Tibial nerve (tissue), 4 donors: ENCODE results near the gene UNC119. TPM values are rescaled to one million over a fixed set of nuclear protein-coding genes. Genes with fewer than 3 reads are reported as not detected.
A peak's percentile ranks its signal among the peaks of the same experiment; 100 is the strongest.
"Not testable (repeated sequence)": the region's sequence is repeated elsewhere in the genome, so short reads cannot be mapped to it uniquely, and the experiment has no call there.

Experiments used
- DNase-seq, 2 donors: peaks; one replicate each; pipeline ENCODE4 v3.0.0-alpha.2; 2019; ENCODE audit warnings: low spot score in 2 of 2
- H3K27ac ChIP-seq, 4 donors: fragments of 200-600 bp; sonication (generic) in 3 of 4; one replicate each; pipeline ENCODE4 v1.5.1; 2017 to 2019; ENCODE audit warnings: mild to moderate bottlenecking in 1 of 4
- H3K27me3 ChIP-seq, 2 donors: fragments of 200-600 bp; sonication (generic) in 1 of 2; one replicate each; pipeline versions ENCODE4 v1.5.1 to v1.6.0; 2017 to 2019
- H3K36me3 ChIP-seq, 3 donors: fragments of 200-600 bp; sonication (generic); one replicate each; pipeline ENCODE4 v1.5.1; 2018 to 2019
- H3K4me1 ChIP-seq, 4 donors: fragments of 200-600 bp; sonication (generic) in 3 of 4; one replicate each; pipeline ENCODE4 v1.5.1; 2017 to 2019
- H3K4me3 ChIP-seq, 4 donors: fragments of 200-600 bp; sonication (generic) in 3 of 4; one replicate each; pipeline ENCODE4 v1.5.1; 2017 to 2019; ENCODE audit warnings: mild to moderate bottlenecking in 1 of 4, moderate library complexity in 1 of 4
- H3K9me3 ChIP-seq, 4 donors: fragments of 200-600 bp; sonication (generic) in 3 of 4; one replicate each; pipeline ENCODE4 v1.5.1; 2017 to 2019
- EP300 ChIP-seq, 2 donors: sonication (generic); formaldehyde crosslinking; IDR thresholded peaks; one replicate each; pipeline ENCODE4 v1.6.1; 2017; ENCODE audit warnings: antibody characterized with exemption in 2 of 2, mild to moderate bottlenecking in 1 of 2
- POLR2A ChIP-seq, 2 donors: fragments of 450-650 bp; IDR thresholded peaks; one replicate each; pipeline ENCODE4 v1.6.1; 2017; ENCODE audit warnings: antibody characterized with exemption in 2 of 2, mild to moderate bottlenecking in 2 of 2, moderate library complexity in 2 of 2
- WGBS, 2 donors: methylation state at CpG; one replicate each; pipeline ENCODE4 v1.1.5; 2018; 5-methylcytosine and 5-hydroxymethylcytosine counted together
- total RNA-seq, 4 donors: library from RNA; depleted of rRNA; stranded (reverse); fragments of >200 nt; gene quantifications; one replicate each; pipeline ENCODE4 v1.1.0, GENCODE V29; 2016
- TF ChIP-seq, protein P1 (sequence below), 5 experiments: fragments of 200-600 bp in 3 of 5; fragments of 450-650 bp in 2 of 5; sonication (generic) in 3 of 5; IDR thresholded peaks; one replicate each; pipeline ENCODE4 v1.5.1; 2016 to 2019; ENCODE audit warnings: antibody characterized with exemption in 5 of 5, mild to moderate bottlenecking in 3 of 5, moderate library complexity in 2 of 5

Gene UNC119
- total RNA-seq, 4 donors from 2014 or later: 20.5 to 30.0 (median 22.4) TPM

DNA sequence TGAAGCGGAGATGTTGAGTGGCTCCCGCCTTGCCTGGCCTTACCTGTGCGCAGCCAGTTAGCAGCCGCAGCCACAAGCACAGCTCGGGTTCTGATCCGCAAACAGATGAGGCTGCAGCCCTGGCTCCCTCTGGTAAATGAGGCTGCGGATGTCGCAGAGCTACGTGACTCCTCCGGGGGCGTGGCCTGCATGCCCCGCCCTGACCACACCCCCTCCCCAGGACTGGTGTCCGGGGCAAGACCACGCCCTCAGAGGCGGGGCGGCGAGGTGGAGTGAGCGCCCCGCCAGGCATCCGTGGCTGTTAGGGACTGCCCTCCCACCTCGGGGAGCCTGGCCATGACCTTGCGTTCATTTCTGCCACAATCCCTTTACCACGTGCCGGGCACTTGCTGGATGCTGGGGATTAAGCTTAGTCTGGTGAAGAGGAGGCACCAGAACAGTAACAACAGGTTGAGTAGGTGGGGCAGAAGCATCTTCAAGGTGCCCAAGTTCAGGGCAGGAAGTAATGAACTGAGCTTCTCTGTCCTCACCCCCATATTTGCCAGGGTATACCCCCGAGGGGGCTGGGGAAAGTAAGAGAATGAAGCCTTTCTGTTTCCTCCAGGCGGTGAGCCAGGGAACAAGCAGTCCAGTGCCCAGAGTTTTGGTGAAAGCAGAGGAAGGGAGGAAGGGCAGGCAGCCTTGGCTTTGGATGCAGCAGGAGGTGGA lies 24.5 kb upstream of the UNC119 start, which contains the start of gene ALDOC:
Gene ALDOC (minus strand): TSS at position 138 of the 708 bp plus-strand sequence. CDS start 1,363 bp downstream, outside the sequence.
- TF ChIP-seq, protein P1, sequence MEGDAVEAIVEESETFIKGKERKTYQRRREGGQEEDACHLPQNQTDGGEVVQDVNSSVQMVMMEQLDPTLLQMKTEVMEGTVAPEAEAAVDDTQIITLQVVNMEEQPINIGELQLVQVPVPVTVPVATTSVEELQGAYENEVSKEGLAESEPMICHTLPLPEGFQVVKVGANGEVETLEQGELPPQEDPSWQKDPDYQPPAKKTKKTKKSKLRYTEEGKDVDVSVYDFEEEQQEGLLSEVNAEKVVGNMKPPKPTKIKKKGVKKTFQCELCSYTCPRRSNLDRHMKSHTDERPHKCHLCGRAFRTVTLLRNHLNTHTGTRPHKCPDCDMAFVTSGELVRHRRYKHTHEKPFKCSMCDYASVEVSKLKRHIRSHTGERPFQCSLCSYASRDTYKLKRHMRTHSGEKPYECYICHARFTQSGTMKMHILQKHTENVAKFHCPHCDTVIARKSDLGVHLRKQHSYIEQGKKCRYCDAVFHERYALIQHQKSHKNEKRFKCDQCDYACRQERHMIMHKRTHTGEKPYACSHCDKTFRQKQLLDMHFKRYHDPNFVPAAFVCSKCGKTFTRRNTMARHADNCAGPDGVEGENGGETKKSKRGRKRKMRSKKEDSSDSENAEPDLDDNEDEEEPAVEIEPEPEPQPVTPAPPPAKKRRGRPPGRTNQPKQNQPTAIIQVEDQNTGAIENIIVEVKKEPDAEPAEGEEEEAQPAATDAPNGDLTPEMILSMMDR (IDR thresholded peaks at IDR 0.05): peak in 1 of 5 experiments; percentile 31
- peak; percentile 40 to 99 for TF ChIP-seq EP300 (IDR thresholded peaks at IDR 0.05)
- peak; percentile 95 to 99 for TF ChIP-seq POLR2A (IDR thresholded peaks at IDR 0.05)
- H3K4me1 ChIP-seq: peaks cover 0 to 33% (median 10%) of the 10 kb centered on the region in 4 donors
- H3K36me3 ChIP-seq: peaks cover 0 to 10% (median 0%) of the 10 kb centered on the region in 3 donors
- no peaks in the 10 kb centered on the region for H3K27me3 ChIP-seq
- peak; percentile 95 to 97 for DNase-seq
- peak within 1 kb of the TSS; percentile 10 to 45 (median 30) for H3K4me3 ChIP-seq
- no peaks in the 10 kb centered on the region for H3K9me3 ChIP-seq
- WGBS, 2 donors: 11 to 16% methylated on average over 15 to 23 of the region's 26 CpGs
- H3K27ac ChIP-seq: peak within 1 kb of the TSS; percentile 55 to 82 (median 69)

DNA sequence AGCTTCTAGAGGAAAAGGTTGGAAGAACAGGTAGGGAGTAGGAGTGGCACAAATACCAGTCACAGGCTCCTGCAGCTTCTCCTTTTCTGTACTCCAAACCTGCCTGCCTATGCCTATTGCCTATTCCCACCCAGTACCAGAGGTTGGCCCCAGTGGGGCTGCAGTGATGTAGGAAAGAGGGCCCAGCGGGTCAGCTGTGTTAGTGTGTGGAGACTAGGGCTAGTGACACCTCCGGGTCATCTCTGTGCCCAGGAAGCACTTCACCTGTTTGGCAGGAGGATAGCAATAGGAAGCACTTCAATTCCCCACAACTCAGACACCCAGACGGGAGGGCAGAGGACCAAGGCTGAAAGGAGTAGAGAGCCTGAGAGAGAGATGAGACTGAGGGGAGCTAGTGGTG lies 23.6 kb upstream of the UNC119 start:
- peak overlapping the region in 2 of 4 donors; percentile 21 to 45 for H3K4me3 ChIP-seq
- H3K27me3 ChIP-seq, DNase-seq, H3K9me3 ChIP-seq: not testable (repeated sequence)
- H3K27ac ChIP-seq: peak overlapping the region in 3 of 4 donors; percentile 4 to 72 (median 52)
- 44 to 67% methylated on average over 3 of the region's 3 CpGs for WGBS, 2 donors
- peaks cover 0 to 35% (median 10%) of the 10 kb centered on the region in 4 donors for H3K4me1 ChIP-seq
- H3K36me3 ChIP-seq: peaks cover 0 to 10% (median 0%) of the 10 kb centered on the region in 3 donors

DNA sequence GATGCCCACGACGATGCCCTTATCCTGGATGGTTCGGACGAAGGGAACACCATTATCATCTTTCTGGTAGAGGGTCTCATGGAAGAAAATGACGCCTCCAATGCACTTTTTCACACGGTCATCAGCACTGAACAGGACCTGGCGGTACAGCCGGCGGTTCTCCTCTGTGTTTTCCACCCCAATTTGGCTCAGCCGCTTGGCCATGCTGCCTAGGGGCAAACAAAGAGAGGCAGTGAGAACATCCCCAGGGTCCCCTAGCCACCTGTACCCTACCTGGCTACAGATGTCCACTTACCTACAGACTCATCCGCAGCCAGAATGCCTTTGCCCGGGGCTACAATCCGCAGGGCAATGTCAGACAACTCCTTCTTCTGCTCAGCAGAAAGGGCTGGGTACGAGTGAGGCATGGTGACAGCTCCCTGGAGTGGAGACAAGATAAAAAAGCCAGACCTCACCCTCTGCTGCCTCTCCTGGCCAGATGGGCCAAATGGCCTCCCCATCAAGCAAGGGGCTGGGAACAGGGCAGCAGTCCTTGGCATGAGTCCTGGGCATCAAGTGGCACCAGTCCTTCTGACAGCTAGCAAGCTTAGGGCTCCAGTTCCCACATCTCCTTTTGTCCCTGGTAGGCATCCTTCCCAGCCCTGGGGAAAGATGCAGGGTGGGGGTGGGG lies 22.8 kb upstream of the UNC119 start:
- no peak for DNase-seq
- Histone ChIP-seq H3K9me3 (no peaks in the 10 kb centered on the region), H3K27me3 (no peaks in the 10 kb centered on the region), H3K36me3 (peaks cover 0 to 10% (median 0%) of the 10 kb centered on the region in 3 donors), H3K4me3 (peak overlapping the region in 1 of 4 donors; percentile 45), H3K27ac (peak overlapping the region in 1 of 4 donors; percentile 72), H3K4me1 (peaks cover 0 to 40% (median 12%) of the 10 kb centered on the region in 4 donors)
- TF ChIP-seq, protein P1 (IDR thresholded peaks at IDR 0.05): no peak
- TF ChIP-seq POLR2A (IDR thresholded peaks at IDR 0.05) (no peak), EP300 (IDR thresholded peaks at IDR 0.05) (no peak)
- 94% methylated on average over 14 of the region's 14 CpGs for WGBS, 2 donors

DNA sequence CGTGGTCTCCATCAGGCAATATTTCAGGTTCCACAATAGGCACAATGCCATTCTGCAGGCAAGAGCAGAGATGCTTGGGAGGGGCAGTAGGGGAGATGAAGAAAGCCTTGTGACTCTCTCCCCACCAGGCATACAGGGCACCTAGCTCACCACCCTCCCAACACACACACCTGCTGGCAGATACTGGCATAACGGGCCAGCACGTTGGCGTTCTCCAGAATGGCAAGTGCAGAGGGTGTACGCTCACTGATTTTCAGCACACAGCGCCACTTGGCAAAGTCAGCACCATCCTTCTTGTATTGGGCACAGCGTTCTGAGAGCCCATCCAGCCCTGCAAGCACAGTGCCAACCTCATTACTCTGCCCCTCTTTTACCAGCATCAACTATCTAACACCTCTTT lies 22.1 kb upstream of the UNC119 start:
- Histone ChIP-seq H3K4me1 (peaks cover 0 to 47% (median 19%) of the 10 kb centered on the region in 4 donors), H3K9me3 (no peaks in the 10 kb centered on the region), H3K4me3 (no peak overlapping the region), H3K27ac (no peak overlapping the region), H3K27me3 (no peaks in the 10 kb centered on the region), H3K36me3 (peaks cover 0 to 10% (median 0%) of the 10 kb centered on the region in 3 donors)
- 89 to 92% methylated on average over 7 of the region's 7 CpGs for WGBS, 2 donors
- no peak for DNase-seq
- TF ChIP-seq EP300 (IDR thresholded peaks at IDR 0.05): no peak
- no peak for TF ChIP-seq POLR2A (IDR thresholded peaks at IDR 0.05)
- TF ChIP-seq, protein P1 (IDR thresholded peaks at IDR 0.05): no peak

DNA sequence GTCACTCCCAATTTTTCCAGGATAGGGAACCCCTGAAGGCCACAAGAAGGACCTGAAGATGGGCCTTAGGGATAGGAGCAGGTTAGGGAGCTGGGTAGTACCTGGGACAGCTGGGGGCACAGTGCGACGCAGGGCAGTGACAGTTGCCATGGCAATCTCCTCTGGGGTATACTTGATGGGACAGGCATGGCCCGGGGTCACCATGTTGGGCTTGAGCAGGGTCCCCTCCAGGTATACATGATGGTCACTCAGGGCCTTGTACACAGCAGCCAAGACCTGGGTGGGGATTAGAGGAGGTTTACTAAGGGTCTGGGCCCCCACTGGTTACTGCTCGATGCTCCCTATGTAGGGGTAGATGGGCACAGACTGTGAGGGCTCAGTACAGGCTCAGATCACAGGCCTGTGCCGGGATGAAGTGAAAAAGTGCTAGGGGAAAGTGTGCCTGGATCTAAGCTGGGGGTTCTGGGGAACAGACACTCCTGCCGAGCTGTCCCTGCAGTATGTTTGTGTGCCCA lies 21.6 kb upstream of the UNC119 start:
- peaks cover 0 to 10% (median 0%) of the 10 kb centered on the region in 3 donors for H3K36me3 ChIP-seq
- H3K4me3 ChIP-seq: no peak overlapping the region
- DNase-seq: no peak
- WGBS, 2 donors: 94 to 96% methylated on average over 6 of the region's 6 CpGs
- H3K27me3 ChIP-seq: no peaks in the 10 kb centered on the region
- H3K4me1 ChIP-seq: peaks cover 0 to 48% (median 20%) of the 10 kb centered on the region in 4 donors
- TF ChIP-seq POLR2A (IDR thresholded peaks at IDR 0.05) (no peak), EP300 (IDR thresholded peaks at IDR 0.05) (no peak)
- TF ChIP-seq, protein P1 (IDR thresholded peaks at IDR 0.05): no peak
- no peaks in the 10 kb centered on the region for H3K9me3 ChIP-seq
- no peak overlapping the region for H3K27ac ChIP-seq
